SW 1271 (cell line): ENCODE data around the gene RAB42.
A peak's percentile ranks its signal among the peaks of the same experiment; 100 is the strongest.
"Not testable (repeated sequence)": the region's sequence is repeated elsewhere in the genome, so short reads cannot be mapped to it uniquely, and the experiment has no call there.

Experiments used
- DNase-seq, 2 experiments: peaks; one replicate each; lab custom pipeline; 2025; lab: John Stamatoyannopoulos, UW

Gene RAB42, protein sequence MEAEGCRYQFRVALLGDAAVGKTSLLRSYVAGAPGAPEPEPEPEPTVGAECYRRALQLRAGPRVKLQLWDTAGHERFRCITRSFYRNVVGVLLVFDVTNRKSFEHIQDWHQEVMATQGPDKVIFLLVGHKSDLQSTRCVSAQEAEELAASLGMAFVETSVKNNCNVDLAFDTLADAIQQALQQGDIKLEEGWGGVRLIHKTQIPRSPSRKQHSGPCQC

GRCh38 chr1:28591708-28592320 is at the start of gene RAB42:
Gene RAB42, plus strand, starts transcription at chr1:28592265. Its CDS starts 247 bp downstream, at chr1:28592512.
- DNase-seq, result no peak

- DNase-seq, result no peak
Measured at GRCh38 chr1:28545246-28545628, 46.8 kb upstream of the RAB42 start.

GRCh38 chr1:28548318-28548717 is 43.7 kb upstream of the RAB42 start:
- DNase-seq, result no peak

DNA sequence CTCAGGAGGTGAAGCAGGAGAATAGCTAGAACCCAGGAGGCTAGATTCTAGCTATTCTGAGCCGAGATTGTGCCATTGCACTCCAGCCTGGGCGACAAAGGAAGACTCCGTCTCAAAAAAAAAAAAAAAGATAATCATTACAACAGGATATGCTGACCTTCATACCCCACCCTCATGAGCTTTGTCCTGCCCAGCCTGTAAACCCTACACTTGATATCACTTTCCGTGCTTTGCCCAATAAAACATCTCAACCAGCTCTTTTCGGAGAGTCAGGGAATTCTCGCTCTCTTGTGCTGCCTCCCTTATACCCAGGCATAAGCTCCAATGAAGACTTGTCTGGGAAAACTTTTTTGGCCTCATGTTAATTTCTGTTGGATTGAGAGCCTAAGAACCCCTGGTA is 40.7 kb upstream of the RAB42 start:
- no peak for DNase-seq

DNA sequence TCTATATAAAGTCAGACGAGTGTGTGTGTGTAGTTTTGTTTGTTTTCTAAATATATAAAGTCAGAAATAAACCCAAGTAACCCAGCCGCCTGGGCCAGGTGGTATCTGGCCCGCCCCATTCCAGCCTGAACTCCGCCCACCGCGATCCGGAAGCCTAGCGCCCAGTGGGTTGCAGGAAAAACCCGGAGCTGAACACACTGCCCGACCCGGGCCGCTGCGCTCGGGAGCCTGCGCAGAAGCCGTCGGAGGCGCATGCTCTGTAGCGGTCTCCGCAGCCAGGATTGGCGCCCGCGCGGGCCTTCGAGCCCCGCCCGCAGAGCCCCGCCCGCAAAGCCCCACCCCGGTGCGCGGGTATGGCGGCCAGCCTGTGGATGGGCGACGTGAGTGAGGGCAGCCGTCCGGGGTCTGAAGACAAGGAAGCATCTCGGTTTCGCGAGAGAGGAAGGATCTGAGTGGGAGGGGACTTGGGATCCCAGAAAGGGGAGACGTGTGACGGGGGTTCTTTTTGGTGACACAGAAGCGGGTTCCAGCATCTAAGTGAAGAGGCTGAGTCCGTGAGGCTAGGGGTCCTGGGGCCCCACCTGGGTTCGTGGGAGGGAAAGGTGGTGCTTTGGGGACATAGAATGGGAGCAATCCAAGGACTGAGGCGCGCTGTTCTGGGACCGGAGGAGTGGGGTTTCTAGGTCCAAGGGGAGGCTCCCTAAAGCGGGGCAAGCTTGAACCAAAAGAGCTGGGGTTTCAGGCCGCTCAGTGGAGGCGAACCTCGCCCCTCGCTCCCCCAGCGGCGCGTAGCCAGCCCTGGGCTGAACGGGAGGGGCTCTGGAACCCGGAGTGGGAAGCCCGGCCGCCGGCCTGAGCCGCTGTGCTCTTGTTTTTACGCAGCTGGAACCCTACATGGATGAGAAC is 39.1 kb upstream of the RAB42 start, which contains the start of gene TRNAU1AP:
Gene TRNAU1AP (plus strand): TSS at position 328 of the 906 bp plus-strand sequence. CDS start 26 bp downstream, at position 354.
- peak; percentile 54 to 86 for DNase-seq

- DNase-seq, result no peak
Measured at GRCh38 chr1:28560886-28561285, 31.2 kb upstream of the RAB42 start.

DNA sequence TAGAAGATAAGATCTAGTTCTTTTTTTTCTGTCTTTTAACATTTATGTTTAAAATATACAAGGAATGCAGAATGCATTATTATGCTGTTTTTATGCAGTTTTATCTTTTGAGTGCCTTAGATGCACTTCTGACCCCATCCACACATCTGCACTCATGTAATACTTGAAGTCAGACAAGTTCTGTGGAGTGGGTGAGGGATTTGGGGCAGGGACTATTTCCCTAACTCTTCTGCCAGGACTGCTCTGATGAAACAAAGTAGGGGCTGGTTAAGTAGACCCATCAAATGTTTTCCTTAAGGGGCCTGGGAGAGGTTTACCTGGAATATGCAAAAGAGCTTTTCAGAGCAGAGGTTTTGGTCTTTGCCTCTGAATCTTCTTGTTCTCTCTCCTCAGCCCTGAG is 27.8 kb upstream of the RAB42 start:
- no peak for DNase-seq

DNA sequence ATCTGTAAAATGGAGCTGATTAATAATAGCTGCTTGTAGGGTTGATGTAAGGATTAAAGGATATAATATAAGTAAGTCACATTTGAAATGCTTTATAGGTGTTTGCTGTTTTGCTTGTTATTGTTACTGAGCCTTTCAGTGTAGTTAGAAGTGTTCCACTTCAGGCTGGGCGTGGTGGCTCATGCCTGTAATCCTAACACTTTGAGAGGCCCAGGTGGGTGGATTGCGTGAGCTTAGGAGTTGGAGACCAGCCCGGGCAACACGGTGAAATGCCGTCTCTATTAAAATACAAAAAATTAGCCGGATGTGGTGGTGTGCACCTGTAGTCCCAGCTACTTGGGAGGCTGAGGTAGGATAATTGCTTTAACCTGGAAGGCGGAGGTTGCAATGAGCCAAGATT is 27.0 kb upstream of the RAB42 start:
- DNase-seq, result no peak

- no peak for DNase-seq
Measured at GRCh38 chr1:28565726-28566125, 26.3 kb upstream of the RAB42 start.

GRCh38 chr1:28566931-28567330 is 25.1 kb upstream of the RAB42 start:
- DNase-seq, result no peak

DNA sequence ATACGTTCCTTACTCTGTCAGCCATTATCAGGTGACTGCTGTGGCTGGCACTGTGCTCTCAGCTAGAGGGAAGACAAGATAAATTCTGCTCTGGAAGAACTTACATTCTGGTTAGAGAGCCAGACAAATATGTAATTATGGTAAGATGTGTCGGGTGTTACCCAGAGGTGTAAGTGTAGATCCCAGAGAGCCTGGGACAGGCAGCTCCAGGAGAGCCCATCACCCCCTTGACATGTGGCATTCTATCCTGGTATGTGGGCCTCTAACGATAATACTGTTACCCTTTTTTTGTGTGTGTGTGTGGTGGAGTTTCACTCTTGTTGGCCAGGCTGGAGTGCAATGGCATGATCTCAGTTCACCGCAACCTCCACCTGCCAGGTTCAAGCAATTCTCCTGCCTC is 20.2 kb upstream of the RAB42 start:
- DNase-seq, result no peak

DNA sequence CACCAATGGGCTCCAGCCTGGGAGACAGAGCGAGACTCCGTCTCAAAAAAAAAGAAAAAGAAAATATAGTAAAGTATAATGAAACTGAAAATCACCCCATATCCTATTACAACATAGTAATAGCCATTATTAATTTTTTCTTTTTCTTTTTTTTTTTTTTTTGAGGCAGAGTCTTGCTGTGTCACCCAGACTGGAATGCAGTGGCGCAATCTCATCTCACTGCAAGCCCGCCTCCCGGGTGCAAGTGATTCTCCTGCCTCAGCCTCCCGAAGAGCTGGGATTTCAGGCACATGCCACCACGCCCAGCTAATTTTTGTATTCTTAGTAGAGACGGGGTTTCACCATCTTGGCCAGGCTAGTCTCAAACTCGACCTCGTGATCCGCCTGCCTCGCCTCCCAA is 19.2 kb upstream of the RAB42 start:
- DNase-seq, result not testable (repeated sequence)

DNA sequence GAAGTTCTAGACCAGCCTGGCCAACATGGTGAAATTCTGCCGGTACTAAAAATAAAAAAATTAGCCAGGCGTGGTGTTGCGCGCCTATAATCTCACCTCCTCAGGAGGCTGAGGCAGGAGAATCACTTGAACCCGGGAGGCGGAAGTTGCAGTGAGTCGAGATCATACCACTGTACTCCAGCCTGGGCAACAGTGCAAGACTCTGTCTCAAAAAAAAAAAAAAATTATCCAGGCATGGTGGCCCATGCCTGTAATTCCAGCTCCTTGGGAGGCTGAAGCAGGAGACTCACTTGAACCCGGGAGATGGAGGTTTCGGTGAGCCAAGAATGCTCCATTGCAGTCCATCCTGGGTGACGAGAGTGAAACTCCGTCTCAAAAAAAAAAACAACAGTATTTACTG is 18.5 kb upstream of the RAB42 start:
- no peak for DNase-seq

GRCh38 chr1:28577052-28577678 is 14.9 kb upstream of the RAB42 start:
- no peak for DNase-seq

DNA sequence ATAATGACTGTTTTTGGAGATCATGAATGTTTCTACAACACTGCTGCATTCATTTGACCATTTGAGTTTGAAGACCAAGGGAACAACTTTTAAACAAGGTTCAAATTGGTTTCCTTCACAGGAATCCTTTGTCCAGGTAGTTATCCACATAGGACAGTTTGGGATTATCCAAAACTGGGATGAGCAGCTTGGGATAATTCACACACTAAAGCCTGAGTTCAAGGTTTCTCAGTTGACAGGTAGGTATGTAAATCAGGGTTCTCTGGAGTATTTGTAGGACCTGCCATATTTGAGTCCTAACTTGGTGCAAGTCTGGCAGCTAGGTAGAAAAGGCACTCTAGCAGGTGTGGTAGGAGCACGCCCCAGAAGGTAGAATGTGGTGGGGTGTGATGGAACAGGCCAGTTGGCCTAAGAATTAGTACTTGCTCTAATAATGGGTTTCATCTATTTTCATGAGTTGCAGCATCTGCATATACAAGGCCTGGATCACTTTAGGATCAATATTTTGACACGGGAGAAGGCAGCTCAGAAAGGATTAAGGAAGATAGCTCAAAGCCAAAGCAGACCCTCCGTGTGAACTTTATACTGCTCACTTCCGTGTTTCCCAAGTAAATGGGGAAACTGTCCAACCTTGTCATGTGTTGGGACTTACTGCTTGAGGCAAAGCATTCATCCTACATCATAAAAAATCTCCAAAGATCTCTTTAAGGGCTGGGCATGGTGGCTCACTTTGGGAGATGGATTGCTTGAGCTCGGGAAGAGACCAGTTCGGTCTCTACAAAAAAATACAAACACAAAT is 14.1 kb upstream of the RAB42 start:
- DNase-seq, result no peak

- no peak for DNase-seq
Measured at GRCh38 chr1:28578696-28579218, 13.3 kb upstream of the RAB42 start.

GRCh38 chr1:28579401-28579800 is 12.7 kb upstream of the RAB42 start:
- DNase-seq, result no peak

- peak in 1 of 2 experiments; percentile 46 for DNase-seq
Measured at GRCh38 chr1:28580722-28581530, 11.1 kb upstream of the RAB42 start.

- DNase-seq, result peak; percentile 75 to 88
Measured at GRCh38 chr1:28581531-28582247, 10.4 kb upstream of the RAB42 start.

DNA sequence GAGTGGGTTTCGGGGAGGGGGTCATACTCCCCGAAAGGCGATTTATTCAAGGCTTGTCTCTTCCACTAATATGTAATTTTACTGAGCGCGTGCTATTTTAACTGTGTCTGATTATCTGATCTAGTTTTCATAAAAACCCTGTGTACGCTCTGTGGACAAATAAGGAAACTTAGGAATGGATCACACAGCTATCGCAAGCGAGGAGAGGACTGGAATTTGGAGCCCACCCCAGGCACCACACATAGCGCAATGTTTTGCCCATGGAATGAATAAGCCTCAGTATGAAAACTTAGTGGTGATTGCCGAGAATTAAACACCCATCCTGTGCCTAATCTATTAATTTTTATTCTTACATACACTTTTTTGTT is 9.8 kb upstream of the RAB42 start:
- no peak for DNase-seq
